Measurements from ENCODE around the gene HOXD13.

Gene HOXD13

DNA sequence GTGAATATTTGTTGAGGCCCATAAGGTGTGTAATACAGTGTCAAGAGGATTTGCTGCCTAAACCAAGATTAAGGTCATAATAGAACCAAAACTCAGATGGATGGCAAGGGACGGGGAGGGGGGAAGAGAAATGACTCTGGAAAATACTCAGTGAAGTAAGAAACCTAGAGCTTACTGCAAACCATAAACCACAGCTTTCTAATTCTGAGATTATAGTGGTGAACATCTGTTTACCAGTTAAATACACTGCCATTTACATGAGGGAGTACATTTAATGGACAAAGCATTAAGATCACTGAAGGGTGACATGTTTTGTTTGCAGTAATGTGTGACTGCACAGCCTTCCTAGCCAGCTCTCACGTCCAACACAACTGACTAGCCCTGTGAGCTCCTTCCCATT, 28.6 kb upstream of the HOXD13 start:
- TF ChIP-seq, protein P1, sequence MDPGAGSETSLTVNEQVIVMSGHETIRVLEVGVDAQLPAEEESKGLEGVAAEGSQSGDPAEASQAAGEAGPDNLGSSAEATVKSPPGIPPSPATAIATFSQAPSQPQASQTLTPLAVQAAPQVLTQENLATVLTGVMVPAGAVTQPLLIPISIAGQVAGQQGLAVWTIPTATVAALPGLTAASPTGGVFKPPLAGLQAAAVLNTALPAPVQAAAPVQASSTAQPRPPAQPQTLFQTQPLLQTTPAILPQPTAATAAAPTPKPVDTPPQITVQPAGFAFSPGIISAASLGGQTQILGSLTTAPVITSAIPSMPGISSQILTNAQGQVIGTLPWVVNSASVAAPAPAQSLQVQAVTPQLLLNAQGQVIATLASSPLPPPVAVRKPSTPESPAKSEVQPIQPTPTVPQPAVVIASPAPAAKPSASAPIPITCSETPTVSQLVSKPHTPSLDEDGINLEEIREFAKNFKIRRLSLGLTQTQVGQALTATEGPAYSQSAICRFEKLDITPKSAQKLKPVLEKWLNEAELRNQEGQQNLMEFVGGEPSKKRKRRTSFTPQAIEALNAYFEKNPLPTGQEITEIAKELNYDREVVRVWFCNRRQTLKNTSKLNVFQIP (CRISPR knock-in tag; IDR thresholded peaks at IDR 0.05; ENCODE audit: borderline replicate concordance, low read depth), result no peak
- TF ChIP-seq ZNF8 (CRISPR knock-in tag; IDR thresholded peaks at IDR 0.05), result no peak
- no peak for TF ChIP-seq CSRNP3 (CRISPR knock-in tag; IDR thresholded peaks at IDR 0.05)
- no peak for TF ChIP-seq ZNF70 (CRISPR knock-in tag; IDR thresholded peaks at IDR 0.05)
- no peak for TF ChIP-seq RARB (CRISPR knock-in tag; IDR thresholded peaks at IDR 0.05)
- no peak for TF ChIP-seq CREB5 (CRISPR knock-in tag; IDR thresholded peaks at IDR 0.05; ENCODE audit: low read depth)
- TF ChIP-seq, protein P2, sequence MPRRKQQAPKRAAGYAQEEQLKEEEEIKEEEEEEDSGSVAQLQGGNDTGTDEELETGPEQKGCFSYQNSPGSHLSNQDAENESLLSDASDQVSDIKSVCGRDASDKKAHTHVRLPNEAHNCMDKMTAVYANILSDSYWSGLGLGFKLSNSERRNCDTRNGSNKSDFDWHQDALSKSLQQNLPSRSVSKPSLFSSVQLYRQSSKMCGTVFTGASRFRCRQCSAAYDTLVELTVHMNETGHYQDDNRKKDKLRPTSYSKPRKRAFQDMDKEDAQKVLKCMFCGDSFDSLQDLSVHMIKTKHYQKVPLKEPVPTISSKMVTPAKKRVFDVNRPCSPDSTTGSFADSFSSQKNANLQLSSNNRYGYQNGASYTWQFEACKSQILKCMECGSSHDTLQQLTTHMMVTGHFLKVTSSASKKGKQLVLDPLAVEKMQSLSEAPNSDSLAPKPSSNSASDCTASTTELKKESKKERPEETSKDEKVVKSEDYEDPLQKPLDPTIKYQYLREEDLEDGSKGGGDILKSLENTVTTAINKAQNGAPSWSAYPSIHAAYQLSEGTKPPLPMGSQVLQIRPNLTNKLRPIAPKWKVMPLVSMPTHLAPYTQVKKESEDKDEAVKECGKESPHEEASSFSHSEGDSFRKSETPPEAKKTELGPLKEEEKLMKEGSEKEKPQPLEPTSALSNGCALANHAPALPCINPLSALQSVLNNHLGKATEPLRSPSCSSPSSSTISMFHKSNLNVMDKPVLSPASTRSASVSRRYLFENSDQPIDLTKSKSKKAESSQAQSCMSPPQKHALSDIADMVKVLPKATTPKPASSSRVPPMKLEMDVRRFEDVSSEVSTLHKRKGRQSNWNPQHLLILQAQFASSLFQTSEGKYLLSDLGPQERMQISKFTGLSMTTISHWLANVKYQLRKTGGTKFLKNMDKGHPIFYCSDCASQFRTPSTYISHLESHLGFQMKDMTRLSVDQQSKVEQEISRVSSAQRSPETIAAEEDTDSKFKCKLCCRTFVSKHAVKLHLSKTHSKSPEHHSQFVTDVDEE (CRISPR knock-in tag; IDR thresholded peaks at IDR 0.05), result no peak
- TF ChIP-seq ZC3H10 (CRISPR knock-in tag; IDR thresholded peaks at IDR 0.05), result no peak
- TF ChIP-seq TOX (CRISPR knock-in tag; IDR thresholded peaks at IDR 0.05; ENCODE audit: borderline replicate concordance), result no peak
- no peak for TF ChIP-seq ISL1 (CRISPR knock-in tag; IDR thresholded peaks at IDR 0.05)
- TF ChIP-seq ZNF565 (CRISPR knock-in tag; conservative IDR thresholded peaks at IDR 0.05; ENCODE audit: low read depth), result no peak
- TF ChIP-seq GLIS3 (CRISPR knock-in tag; IDR thresholded peaks at IDR 0.05), result no peak
- no peak for TF ChIP-seq PATZ1 (CRISPR knock-in tag; IDR thresholded peaks at IDR 0.05; ENCODE audit: borderline replicate concordance)
- TF ChIP-seq ZFP30 (CRISPR knock-in tag; IDR thresholded peaks at IDR 0.05), result no peak
- no peak for TF ChIP-seq ESRRG (CRISPR knock-in tag; IDR thresholded peaks at IDR 0.05)
- no peak for TF ChIP-seq OSR1 (CRISPR knock-in tag; IDR thresholded peaks at IDR 0.05)
- no peak for ATAC-seq

DNA sequence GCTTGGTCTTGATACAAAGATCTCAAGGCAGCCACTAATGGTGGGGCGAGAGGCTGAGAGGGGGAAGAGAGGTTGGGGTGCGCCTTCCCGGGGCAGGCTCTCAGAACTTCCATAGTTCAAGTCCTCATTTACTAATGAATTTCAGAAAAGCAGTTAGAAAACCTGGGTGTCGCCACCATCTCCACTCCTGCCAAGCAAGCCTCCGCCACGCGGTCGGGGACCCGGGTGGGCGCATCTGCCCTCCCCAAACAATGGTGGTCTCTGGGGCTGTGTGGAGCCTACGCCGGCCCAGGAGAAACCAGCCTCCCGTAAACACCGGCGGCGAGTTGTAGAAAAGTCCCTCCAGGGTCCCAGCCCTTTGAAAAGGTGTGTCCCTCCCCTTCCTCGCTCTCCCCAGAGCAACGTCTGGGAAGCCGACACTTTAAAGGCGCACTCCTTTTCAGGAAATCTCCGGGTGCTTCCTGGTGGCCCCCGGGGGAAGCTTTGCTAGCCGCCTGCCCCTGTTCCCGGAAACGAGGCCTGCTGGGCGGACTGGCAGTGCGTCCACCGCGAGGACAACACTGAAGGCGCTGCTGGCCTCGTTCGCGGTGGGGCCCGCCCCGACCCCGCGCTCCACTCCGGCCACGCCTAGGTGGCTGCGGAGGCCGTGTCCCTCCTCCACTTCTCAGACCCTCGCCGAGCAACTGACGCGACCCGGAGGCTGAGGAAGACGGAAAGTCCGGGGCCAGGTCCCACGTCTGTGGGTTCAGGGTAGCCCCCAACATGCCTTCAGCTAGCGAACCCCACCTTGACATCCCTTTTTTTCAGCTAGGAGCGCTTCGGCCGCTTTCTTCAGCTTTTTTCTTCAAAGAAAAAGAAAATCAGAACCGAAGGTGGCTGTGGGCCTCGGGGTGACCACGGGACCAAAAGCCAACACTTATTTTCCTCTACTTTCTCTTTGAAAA, 25.6 kb upstream of the HOXD13 start:
- ATAC-seq, result no peak
- TF ChIP-seq CSRNP3 (CRISPR knock-in tag; IDR thresholded peaks at IDR 0.05), result no peak
- no peak for TF ChIP-seq OSR1 (CRISPR knock-in tag; IDR thresholded peaks at IDR 0.05)
- TF ChIP-seq ISL1 (CRISPR knock-in tag; IDR thresholded peaks at IDR 0.05), result no peak
- TF ChIP-seq ZNF70 (CRISPR knock-in tag; IDR thresholded peaks at IDR 0.05), result no peak
- no peak for TF ChIP-seq TOX (CRISPR knock-in tag; IDR thresholded peaks at IDR 0.05; ENCODE audit: borderline replicate concordance)
- no peak for TF ChIP-seq ZC3H10 (CRISPR knock-in tag; IDR thresholded peaks at IDR 0.05)
- no peak for TF ChIP-seq BACH2 (CRISPR knock-in tag; IDR thresholded peaks at IDR 0.05; ENCODE audit: borderline replicate concordance)
- no peak for TF ChIP-seq ZFP3 (CRISPR knock-in tag; IDR thresholded peaks at IDR 0.05)
- no peak for TF ChIP-seq ZFP30 (CRISPR knock-in tag; IDR thresholded peaks at IDR 0.05)
- no peak for TF ChIP-seq ZNF8 (CRISPR knock-in tag; IDR thresholded peaks at IDR 0.05)
- no peak for TF ChIP-seq GLIS3 (CRISPR knock-in tag; IDR thresholded peaks at IDR 0.05)
- no peak for TF ChIP-seq SNAI2 (CRISPR knock-in tag; IDR thresholded peaks at IDR 0.05)
- TF ChIP-seq ZNF565 (CRISPR knock-in tag; conservative IDR thresholded peaks at IDR 0.05; ENCODE audit: low read depth), result no peak
- TF ChIP-seq, protein P2 (CRISPR knock-in tag; IDR thresholded peaks at IDR 0.05), result no peak
- no peak for TF ChIP-seq ESRRG (CRISPR knock-in tag; IDR thresholded peaks at IDR 0.05)
- TF ChIP-seq, protein P1 (CRISPR knock-in tag; IDR thresholded peaks at IDR 0.05; ENCODE audit: borderline replicate concordance, low read depth), result no peak
